Neuronal stem cell (in vitro differentiated cells): ENCODE results near the gene TRIM32.
A peak's percentile ranks its signal among the peaks of the same experiment; 100 is the strongest.

Experiments
- DNase-seq: peaks from one replicate; pipeline ENCODE4 v3.0.0-alpha.2; 2013; ENCODE audit warnings: low spot score
- H2AFZ ChIP-seq: one replicate; pipeline ENCODE4 v1.6.1; 2013; ENCODE audit warnings: mild to moderate bottlenecking, low read length, inconsistent platforms
- H2AK5ac ChIP-seq: 2 replicates; pipeline ENCODE4 v1.6.1; 2013; ENCODE audit warnings: low read depth, mild to moderate bottlenecking, inconsistent platforms, low read length, moderate library complexity, mixed read lengths
- H2BK120ac ChIP-seq: 2 replicates; pipeline ENCODE4 v1.6.1; 2013; ENCODE audit warnings: low read depth, mild to moderate bottlenecking, inconsistent platforms, low read length, moderate library complexity, mixed read lengths
- H2BK12ac ChIP-seq: one replicate; pipeline ENCODE4 v1.6.1; 2013; ENCODE audit warnings: low read length, inconsistent platforms
- H2BK15ac ChIP-seq: 2 replicates; pipeline ENCODE4 v1.6.1; 2013; ENCODE audit warnings: mild to moderate bottlenecking, low read length, inconsistent platforms, mixed read lengths
- H2BK5ac ChIP-seq: one replicate; pipeline ENCODE4 v1.6.1; 2013; ENCODE audit warnings: inconsistent platforms, mild to moderate bottlenecking, low read length, moderate library complexity
- H3K14ac ChIP-seq: one replicate; pipeline ENCODE4 v1.6.1; 2013; ENCODE audit warnings: low read length, inconsistent platforms
- H3K18ac ChIP-seq: 2 replicates; pipeline ENCODE4 v1.6.1; 2013; ENCODE audit warnings: low read length, inconsistent platforms
- H3K23ac ChIP-seq: 2 replicates; pipeline ENCODE4 v1.6.1; 2013; ENCODE audit warnings: low read depth, mild to moderate bottlenecking, mixed read lengths, low read length, inconsistent platforms; ENCODE audit not compliant: poor library complexity
- H3K27ac ChIP-seq: replicated peaks from 3 replicates; pipeline ENCODE4 v1.5.1; 2013; ENCODE audit warnings: low read length, inconsistent platforms
- H3K27me3 ChIP-seq, 3 experiments: 2 replicates each; pipeline ENCODE4 v1.6.1; 2013; ENCODE audit warnings: low read length in 3 of 3, mild to moderate bottlenecking in 2 of 3, inconsistent platforms in 1 of 3, low read depth in 1 of 3, mixed read lengths in 1 of 3, moderate library complexity in 1 of 3; ENCODE audit not compliant: control insufficient read depth in 3 of 3, insufficient read depth in 3 of 3
- H3K36me3 ChIP-seq, 2 donors: replicated peaks in 1 of 2; 2 replicates each; pipeline ENCODE4 v1.6.1; 2013; ENCODE audit warnings: low read length in 2 of 2; ENCODE audit not compliant: control insufficient read depth in 2 of 2, insufficient read depth in 2 of 2
- H3K4ac ChIP-seq: 2 replicates; pipeline ENCODE4 v1.6.1; 2013; ENCODE audit warnings: inconsistent platforms, mild to moderate bottlenecking, low read length, moderate library complexity
- H3K4me1 ChIP-seq, 2 donors: 1 replicate in 1 of 2; 2 replicates in 1 of 2; pipeline ENCODE4 v1.6.1; 2013; ENCODE audit warnings: low read length in 2 of 2, low read depth in 1 of 2; ENCODE audit not compliant: control insufficient read depth in 2 of 2, insufficient read depth in 1 of 2
- H3K4me2 ChIP-seq: one replicate; pipeline ENCODE4 v1.6.1; 2013; ENCODE audit warnings: mild to moderate bottlenecking, low read length, inconsistent platforms; ENCODE audit not compliant: insufficient read depth, poor library complexity, severe bottlenecking
- H3K4me3 ChIP-seq, 2 donors: 2 replicates each; pipeline ENCODE4 v1.5.1; 2013; ENCODE audit warnings: low read length in 2 of 2, mild to moderate bottlenecking in 2 of 2, inconsistent platforms in 1 of 2, moderate library complexity in 1 of 2
- H3K79me1 ChIP-seq: one replicate; pipeline ENCODE4 v1.6.1; 2013; ENCODE audit warnings: low read depth, mild to moderate bottlenecking, inconsistent platforms, low read length, moderate library complexity
- H3K9ac ChIP-seq: one replicate; pipeline ENCODE4 v1.6.1; 2013; ENCODE audit warnings: mild to moderate bottlenecking, low read depth, low read length, inconsistent platforms; ENCODE audit not compliant: poor library complexity
- H3K9me3 ChIP-seq, 2 donors: replicated peaks in 1 of 2; 2 replicates each; pipeline versions ENCODE3 to v1.6.1; 2013; ENCODE audit warnings: low read length in 2 of 2, mild to moderate bottlenecking in 2 of 2, inconsistent platforms in 1 of 2, low read depth in 1 of 2, mixed read lengths in 1 of 2, moderate library complexity in 1 of 2; ENCODE audit not compliant: control insufficient read depth in 2 of 2, insufficient read depth in 1 of 2
- H4K8ac ChIP-seq: one replicate; pipeline ENCODE4 v1.6.1; 2013; ENCODE audit warnings: low read depth, mild to moderate bottlenecking, inconsistent platforms, low read length, moderate library complexity
- H4K91ac ChIP-seq: one replicate; pipeline ENCODE4 v1.6.1; 2013; ENCODE audit warnings: low read length, low read depth, mild to moderate bottlenecking, inconsistent platforms; ENCODE audit not compliant: poor library complexity
- WGBS, 2 donors: extraction: QIAGEN DNeasy Blood & Tissue Kit; methylation state at CpG; one replicate each; pipeline ENCODE4 v1.1.7; 2013; ENCODE audit warnings: missing lambda C conversion rate in 2 of 2, mixed read lengths in 1 of 2; ENCODE audit not compliant: insufficient read length in 2 of 2, insufficient replicate concordance in 1 of 2; ENCODE audit errors: extremely low coverage in 2 of 2; 5-methylcytosine and 5-hydroxymethylcytosine counted together

TRIM32 gene

GRCh38 chr9:116661037-116661954, 25.8 kb upstream of the TRIM32 start:
- no peak overlapping the region for H3K14ac ChIP-seq
- no peaks in the 10 kb centered on the region for H3K79me1 ChIP-seq
- no peak overlapping the region for H2BK5ac ChIP-seq
- H2AFZ ChIP-seq: peak overlapping the region; percentile 43
- no peak overlapping the region for H3K4me2 ChIP-seq
- H3K9ac ChIP-seq: no peak overlapping the region
- H2AK5ac ChIP-seq: no peak overlapping the region
- no peak overlapping the region for H2BK12ac ChIP-seq
- peak; percentile 48 for DNase-seq
- no peak overlapping the region for H3K18ac ChIP-seq
- no peak overlapping the region for H4K91ac ChIP-seq
- WGBS, 2 donors: no CpG with 5 or more reads among the region's 7 CpGs
- no peak overlapping the region for H3K4me3 ChIP-seq
- no peaks in the 10 kb centered on the region for H3K27me3 ChIP-seq
- no peak overlapping the region for H3K4ac ChIP-seq
- H3K36me3 ChIP-seq: no peaks in the 10 kb centered on the region
- no peak overlapping the region for H3K27ac ChIP-seq
- H3K23ac ChIP-seq: no peak overlapping the region
- H3K4me1 ChIP-seq: peaks cover 0 to 2% of the 10 kb centered on the region in 2 donors
- no peak overlapping the region for H2BK15ac ChIP-seq
- H2BK120ac ChIP-seq: no peak overlapping the region
- no peaks in the 10 kb centered on the region for H3K9me3 ChIP-seq
- H4K8ac ChIP-seq: no peak overlapping the region

- Histone ChIP-seq H2BK5ac (no peak overlapping the region), H3K4me3 (no peak overlapping the region), H4K91ac (no peak overlapping the region), H3K4me1 (peaks cover 0 to 2% of the 10 kb centered on the region in 2 donors), H3K27me3 (no peaks in the 10 kb centered on the region), H3K36me3 (no peaks in the 10 kb centered on the region), H3K18ac (no peak overlapping the region), H3K14ac (no peak overlapping the region), H3K79me1 (no peaks in the 10 kb centered on the region), H3K4me2 (no peak overlapping the region), H2BK12ac (no peak overlapping the region), H2AK5ac (no peak overlapping the region), H3K4ac (no peak overlapping the region), H3K23ac (no peak overlapping the region), H3K9me3 (no peaks in the 10 kb centered on the region), H3K27ac (no peak overlapping the region), H4K8ac (no peak overlapping the region), H2BK120ac (no peak overlapping the region), H3K9ac (no peak overlapping the region), H2AFZ (no peak overlapping the region), H2BK15ac (no peak overlapping the region)
- no CpG with 5 or more reads among the region's 6 CpGs for WGBS, 2 donors
- no peak for DNase-seq
These were observed 24.3 kb upstream of the TRIM32 start for GRCh38 chr9:116662646-116663310.

- no peak overlapping the region for H2BK120ac ChIP-seq
- no peak overlapping the region for H3K14ac ChIP-seq
- no peak overlapping the region for H3K18ac ChIP-seq
- no peak for DNase-seq
- H2AK5ac ChIP-seq: no peak overlapping the region
- H3K9me3 ChIP-seq: no peaks in the 10 kb centered on the region
- no peak overlapping the region for H4K8ac ChIP-seq
- no peaks in the 10 kb centered on the region for H3K4me1 ChIP-seq
- no peaks in the 10 kb centered on the region for H3K27me3 ChIP-seq
- no peak overlapping the region for H4K91ac ChIP-seq
- WGBS, 2 donors: no CpG with 5 or more reads among the region's 1 CpG
- no peak overlapping the region for H3K4ac ChIP-seq
- H2AFZ ChIP-seq: no peak overlapping the region
- H3K27ac ChIP-seq: no peak overlapping the region
- H2BK12ac ChIP-seq: no peak overlapping the region
- no peak overlapping the region for H2BK15ac ChIP-seq
- H3K9ac ChIP-seq: no peak overlapping the region
- no peak overlapping the region for H3K4me2 ChIP-seq
- H2BK5ac ChIP-seq: no peak overlapping the region
- no peaks in the 10 kb centered on the region for H3K36me3 ChIP-seq
- H3K23ac ChIP-seq: no peak overlapping the region
- no peak overlapping the region for H3K4me3 ChIP-seq
- no peaks in the 10 kb centered on the region for H3K79me1 ChIP-seq
These were observed 23.5 kb upstream of the TRIM32 start for GRCh38 chr9:116663581-116663980.

GRCh38 chr9:116668970-116669695, 18.0 kb upstream of the TRIM32 start:
- no peak for DNase-seq
- no peak overlapping the region for H3K4me3 ChIP-seq
- H4K91ac ChIP-seq: no peak overlapping the region
- H3K23ac ChIP-seq: no peak overlapping the region
- no peaks in the 10 kb centered on the region for H3K27me3 ChIP-seq
- H3K18ac ChIP-seq: no peak overlapping the region
- no peak overlapping the region for H2BK120ac ChIP-seq
- no peaks in the 10 kb centered on the region for H3K36me3 ChIP-seq
- H3K4ac ChIP-seq: no peak overlapping the region
- peaks cover 1 to 12% of the 10 kb centered on the region in 2 donors for H3K9me3 ChIP-seq
- H3K4me2 ChIP-seq: no peak overlapping the region
- no peak overlapping the region for H2BK5ac ChIP-seq
- WGBS, 2 donors: no CpG with 5 or more reads among the region's 4 CpGs
- no peak overlapping the region for H4K8ac ChIP-seq
- H2AFZ ChIP-seq: no peak overlapping the region
- no peak overlapping the region for H2AK5ac ChIP-seq
- H3K27ac ChIP-seq: no peak overlapping the region
- no peak overlapping the region for H2BK12ac ChIP-seq
- H3K79me1 ChIP-seq: no peaks in the 10 kb centered on the region
- no peaks in the 10 kb centered on the region for H3K4me1 ChIP-seq
- H3K9ac ChIP-seq: no peak overlapping the region
- H3K14ac ChIP-seq: no peak overlapping the region
- H2BK15ac ChIP-seq: no peak overlapping the region
